Loucy (cell line): ENCODE results near the gene STIMATE.

Experiments
- H2AFZ ChIP-seq: fragments of 200-600 bp; sonication (generic); 2 replicates; pipeline ENCODE4 v1.6.0; 2016; ENCODE audit warnings: antibody characterized with exemption, mild to moderate bottlenecking, low read length, moderate library complexity
- H3F3A ChIP-seq: fragments of 200-600 bp; 2 replicates; pipeline ENCODE4 v1.6.0; 2016; ENCODE audit warnings: antibody characterized with exemption, low read depth, mild to moderate bottlenecking
- H3K27me3 ChIP-seq: fragments of 200-600 bp; sonication (generic); 2 replicates; pipeline ENCODE4 v1.6.1; 2014; ENCODE audit warnings: low read length, mild to moderate bottlenecking; ENCODE audit not compliant: insufficient read depth, poor library complexity, severe bottlenecking
- H3K36me3 ChIP-seq: fragments of 200-600 bp; sonication (generic); 2 replicates; pipeline ENCODE4 v1.6.1; 2016; ENCODE audit warnings: low read length; ENCODE audit not compliant: insufficient read depth
- H3K4me1 ChIP-seq: fragments of 200-600 bp; sonication (generic); 2 replicates; pipeline ENCODE4 v1.5.1; 2014; ENCODE audit warnings: low read length, mild to moderate bottlenecking; ENCODE audit not compliant: insufficient read depth, poor library complexity, severe bottlenecking
- H3K4me2 ChIP-seq: fragments of 200-600 bp; sonication (generic); 2 replicates; pipeline ENCODE4 v1.6.0; 2014; ENCODE audit warnings: antibody characterized with exemption, low read length, low read depth, mild to moderate bottlenecking; ENCODE audit not compliant: poor library complexity, severe bottlenecking
- H3K4me3 ChIP-seq: fragments of 200-600 bp; sonication (generic); 2 replicates; pipeline ENCODE4 v1.5.1; 2014; ENCODE audit warnings: low read length, mild to moderate bottlenecking, mixed read lengths; ENCODE audit not compliant: poor library complexity, severe bottlenecking
- H3K79me2 ChIP-seq: fragments of 200-600 bp; sonication (generic); 2 replicates; pipeline ENCODE4 v1.6.1; 2014; ENCODE audit warnings: low read length; ENCODE audit not compliant: insufficient read depth
- H3K9ac ChIP-seq: fragments of 200-600 bp; sonication (generic); 2 replicates; pipeline ENCODE4 v1.6.0; 2014; ENCODE audit warnings: mild to moderate bottlenecking, low read depth, low read length, moderate library complexity; ENCODE audit not compliant: poor library complexity, severe bottlenecking
- H3K9me2 ChIP-seq: fragments of 200-600 bp; sonication (generic); replicated peaks from 2 replicates; pipeline ENCODE4 v1.6.1; 2016; ENCODE audit warnings: low read depth, low read length, mixed read lengths
- H3K9me3 ChIP-seq: fragments of 200-600 bp; sonication (generic); 2 replicates; pipeline ENCODE4 v1.6.1; 2014; ENCODE audit warnings: mild to moderate bottlenecking, antibody characterized with exemption, low read length, low read depth; ENCODE audit not compliant: insufficient read depth
- H4K20me1 ChIP-seq: fragments of 200-600 bp; sonication (generic); 2 replicates; pipeline ENCODE4 v1.6.0; 2014; ENCODE audit warnings: antibody characterized with exemption, low read length, mild to moderate bottlenecking; ENCODE audit not compliant: insufficient read depth, poor library complexity, severe bottlenecking
- EZH2phosphoT487 ChIP-seq: fragments of 200-600 bp; IDR thresholded peaks from 2 replicates; pipeline ENCODE4 v1.6.1; 2018; ENCODE audit warnings: antibody characterized with exemption, mild to moderate bottlenecking, moderate library complexity, borderline replicate concordance
- TF ChIP-seq, protein P1 (sequence below): fragments of 200-600 bp; sonication (generic); conservative IDR thresholded peaks from 2 replicates; pipeline ENCODE4 v1.5.1; 2014; ENCODE audit warnings: mild to moderate bottlenecking, antibody characterized with exemption, low read length

STIMATE gene

DNA sequence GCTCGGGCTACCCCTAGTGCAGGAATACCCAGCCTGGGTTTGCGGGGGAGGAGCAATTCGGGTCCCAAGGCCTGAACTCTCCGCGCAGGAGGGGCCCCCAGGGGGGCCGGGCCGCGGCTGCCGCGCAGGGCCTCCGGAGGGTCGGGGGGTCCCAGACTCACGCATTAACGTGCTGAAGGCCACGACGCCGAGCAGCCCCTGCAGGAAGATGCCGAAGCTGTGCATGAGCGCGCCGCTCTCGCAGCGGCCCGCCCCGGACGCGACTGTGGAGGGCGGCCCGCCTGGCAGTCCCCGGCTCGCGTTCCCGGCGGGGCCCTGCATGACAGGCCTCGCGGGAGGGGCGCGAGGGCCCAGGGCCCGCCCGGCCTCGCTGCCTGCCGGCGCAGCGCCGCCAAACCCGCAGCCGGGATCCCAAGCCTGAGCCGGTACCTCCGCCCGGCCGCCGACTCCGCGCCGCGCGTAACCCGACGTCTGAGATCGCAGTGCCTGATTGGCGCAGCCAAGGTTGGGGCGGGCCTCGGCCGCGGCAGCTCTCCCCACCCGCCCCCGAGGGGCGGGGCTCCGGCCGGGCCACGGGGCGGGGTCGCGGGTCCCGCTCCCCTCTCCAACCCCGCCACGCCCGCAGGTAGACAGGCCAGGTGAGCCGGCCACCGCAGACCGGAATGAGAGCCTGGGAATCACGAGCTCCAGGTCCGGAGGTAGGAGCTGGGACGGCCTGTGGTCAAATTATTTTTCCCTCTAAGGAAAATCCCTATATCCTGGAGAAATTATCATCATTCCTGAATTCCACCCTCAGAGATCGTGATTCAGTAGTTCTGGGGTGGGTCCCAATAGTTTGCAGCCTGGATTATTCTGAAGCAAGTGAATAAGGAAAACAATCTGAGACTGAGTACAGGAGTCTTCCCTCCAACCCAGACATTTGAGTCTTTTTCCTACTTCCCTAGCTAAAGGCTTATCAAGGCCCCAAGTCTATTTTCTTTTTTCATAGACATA lies at the start of gene STIMATE:
STIMATE (minus strand) TSS at position 419 of the 993 bp plus-strand sequence; CDS start at position 321, 98 bp downstream.
- Histone ChIP-seq H3F3A (no peaks in the 10 kb centered on the region), H3K27me3 (no peaks in the 10 kb centered on the region), H4K20me1 (peaks cover 18% of the 10 kb centered on the region), H3K9ac (peak within 1 kb of the TSS; percentile 73), H3K9me2 (no peaks in the 10 kb centered on the region), H3K9me3 (no peaks in the 10 kb centered on the region), H3K4me3 (peak within 1 kb of the TSS; percentile 83), H2AFZ (peak within 1 kb of the TSS; percentile 80), H3K4me1 (peaks cover 43% of the 10 kb centered on the region), H3K36me3 (no peaks in the 10 kb centered on the region; the same call in 1 of the 2 replicates), H3K4me2 (peak within 1 kb of the TSS; percentile 94), H3K79me2 (peaks cover 33% of the 10 kb centered on the region)
- TF ChIP-seq EZH2phosphoT487, result no peak
- TF ChIP-seq, protein P1, sequence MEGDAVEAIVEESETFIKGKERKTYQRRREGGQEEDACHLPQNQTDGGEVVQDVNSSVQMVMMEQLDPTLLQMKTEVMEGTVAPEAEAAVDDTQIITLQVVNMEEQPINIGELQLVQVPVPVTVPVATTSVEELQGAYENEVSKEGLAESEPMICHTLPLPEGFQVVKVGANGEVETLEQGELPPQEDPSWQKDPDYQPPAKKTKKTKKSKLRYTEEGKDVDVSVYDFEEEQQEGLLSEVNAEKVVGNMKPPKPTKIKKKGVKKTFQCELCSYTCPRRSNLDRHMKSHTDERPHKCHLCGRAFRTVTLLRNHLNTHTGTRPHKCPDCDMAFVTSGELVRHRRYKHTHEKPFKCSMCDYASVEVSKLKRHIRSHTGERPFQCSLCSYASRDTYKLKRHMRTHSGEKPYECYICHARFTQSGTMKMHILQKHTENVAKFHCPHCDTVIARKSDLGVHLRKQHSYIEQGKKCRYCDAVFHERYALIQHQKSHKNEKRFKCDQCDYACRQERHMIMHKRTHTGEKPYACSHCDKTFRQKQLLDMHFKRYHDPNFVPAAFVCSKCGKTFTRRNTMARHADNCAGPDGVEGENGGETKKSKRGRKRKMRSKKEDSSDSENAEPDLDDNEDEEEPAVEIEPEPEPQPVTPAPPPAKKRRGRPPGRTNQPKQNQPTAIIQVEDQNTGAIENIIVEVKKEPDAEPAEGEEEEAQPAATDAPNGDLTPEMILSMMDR, result no peak

DNA sequence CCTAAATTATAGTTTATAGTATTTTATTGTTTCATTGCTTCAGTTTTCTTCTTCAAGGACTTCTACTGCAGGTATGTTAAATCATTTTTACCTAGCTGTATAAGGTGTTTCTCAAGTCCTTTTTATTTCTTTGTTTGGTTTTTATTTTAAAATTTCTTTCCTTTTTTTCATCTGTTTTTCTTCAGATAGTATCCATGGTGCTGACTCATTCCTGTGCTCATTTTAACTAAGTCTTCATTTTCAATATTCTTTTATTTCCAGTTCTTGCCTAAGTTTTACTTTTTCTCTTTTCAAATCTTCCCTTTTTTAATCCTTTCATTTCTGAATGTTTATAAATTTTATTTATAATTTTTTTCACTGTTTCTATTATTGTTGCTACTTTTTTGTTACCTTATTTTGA lies 42.3 kb upstream of the STIMATE start:
- TF ChIP-seq, protein P1, result no peak
- TF ChIP-seq EZH2phosphoT487, result no peak
- H3F3A ChIP-seq, result no peaks in the 10 kb centered on the region

DNA sequence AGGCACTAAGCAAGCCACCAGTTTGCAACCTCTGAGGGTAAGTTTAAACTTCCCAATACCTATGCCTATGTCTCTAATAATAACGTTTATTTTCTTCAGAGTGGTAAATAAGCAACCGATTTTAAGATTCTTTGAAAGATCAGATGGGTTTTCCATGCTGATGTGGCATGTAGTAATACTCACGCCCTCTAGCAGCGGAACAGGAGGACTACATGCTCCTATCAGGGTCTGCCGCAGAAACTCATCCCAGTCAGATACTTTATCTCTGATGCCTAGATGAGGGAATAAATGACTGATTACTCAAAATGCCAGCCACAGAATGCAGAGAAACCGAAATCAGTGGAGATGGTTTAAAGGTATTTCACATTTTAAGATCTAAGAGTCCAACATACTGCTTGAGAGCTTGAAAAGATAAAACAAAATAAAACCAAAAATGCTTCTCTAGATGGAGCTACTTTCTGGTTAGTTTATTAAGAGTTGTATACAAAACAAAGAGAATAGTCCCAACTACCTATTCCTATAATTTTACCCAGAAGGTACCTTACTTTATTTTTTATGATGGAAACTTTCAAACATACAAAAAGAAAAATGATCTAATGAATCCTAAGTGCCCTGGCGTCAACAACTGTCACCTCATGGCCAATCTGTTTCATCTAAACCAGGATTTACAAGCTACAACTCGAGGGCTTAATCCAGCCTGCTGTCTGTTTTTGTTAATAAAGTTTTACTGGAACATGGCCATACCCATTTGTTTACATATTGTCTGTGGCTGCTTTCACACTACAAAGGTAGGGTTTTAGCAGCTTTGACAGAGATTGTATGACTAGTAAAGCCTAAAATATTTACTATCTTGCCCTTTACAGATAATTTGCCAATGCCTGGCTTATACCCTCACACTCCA lies 37.5 kb upstream of the STIMATE start:
- Histone ChIP-seq H3K9me2 (no peaks in the 10 kb centered on the region), H3K4me3 (no peak overlapping the region), H3K9me3 (no peaks in the 10 kb centered on the region), H3K4me2 (no peak overlapping the region), H3K4me1 (no peaks in the 10 kb centered on the region), H3K36me3 (peaks cover 25% of the 10 kb centered on the region; the same call in 1 of the 2 replicates), H3K79me2 (no peaks in the 10 kb centered on the region), H4K20me1 (no peaks in the 10 kb centered on the region), H3K27me3 (no peaks in the 10 kb centered on the region), H3F3A (no peaks in the 10 kb centered on the region), H2AFZ (no peak overlapping the region), H3K9ac (no peak overlapping the region)
- TF ChIP-seq EZH2phosphoT487, result no peak
- TF ChIP-seq, protein P1, result peak; percentile 89

More for the DNA sequence above, 42.3 kb upstream of the STIMATE start:
- Histone ChIP-seq H3K79me2 (no peaks in the 10 kb centered on the region), H3K9ac (no peak overlapping the region), H3K4me1 (no peaks in the 10 kb centered on the region), H4K20me1 (no peaks in the 10 kb centered on the region), H3K27me3 (no peaks in the 10 kb centered on the region), H3K9me3 (no peaks in the 10 kb centered on the region), H3K9me2 (no peaks in the 10 kb centered on the region), H3K4me3 (no peak overlapping the region), H3K36me3 (peaks cover 20% of the 10 kb centered on the region; the same call in 1 of the 2 replicates), H3K4me2 (no peak overlapping the region), H2AFZ (no peak overlapping the region)
